HCT116 (cell line): Measurements from ENCODE around the gene DBR1. TPM values are rescaled to one million over a fixed set of nuclear protein-coding genes. Genes with fewer than 3 reads are reported as not detected.

Experiments
- ATAC-seq: fragments of 200-7000 bp; cut with Tn5 transposase; 2 replicates; pipeline ENCODE4 v1.9.1; 2020; ENCODE audit warnings: mild to moderate bottlenecking, moderate library complexity
- BruUV-seq: library from RNA; stranded (reverse); fragments of 400-500 nt; replicated peaks from 2 replicates; lab custom pipeline; 2021; lab: Mats Ljungman, UMichigan
- CTCF ChIA-PET: fragments of 300-600 bp; sonication (Branson Sonifier 250); formaldehyde crosslinking; loops from one replicate; lab custom pipeline; 2021; ENCODE audit warnings: antibody characterized with exemption; lab: Charles Lee
- POLR2A ChIA-PET: fragments of 300-600, 350-600 bp; sonication (Branson Sonifier 250); formaldehyde crosslinking; loops from one replicate; lab custom pipeline; 2021; ENCODE audit warnings: antibody characterized with exemption; lab: Charles Lee
- RAD21 ChIA-PET, 2 experiments: fragments of 300-600 bp; sonication (Branson Sonifier 250); formaldehyde crosslinking; loops; one replicate each; lab custom pipeline; 2023; ENCODE audit warnings: low total read pairs in 2 of 2; ENCODE audit not compliant: uncharacterized antibody in 2 of 2, unreplicated experiment in 2 of 2, low non-redundant PET in 1 of 2; lab: Charles Lee
- DNase-seq: peaks from one replicate; pipeline ENCODE4 v3.0.0-alpha.2; 2010; ENCODE audit warnings: low read depth, low spot score
- H2AFZ ChIP-seq: fragments of 200-600 bp; shearing (Covaris generic), sonication (generic); 2 replicates; pipeline ENCODE4 v1.6.1; 2017; ENCODE audit warnings: low read depth, mixed run types, mixed read lengths, antibody characterized with exemption, low read length; ENCODE audit not compliant: poor library complexity, severe bottlenecking
- H3K27ac ChIP-seq: 2 replicates; pipeline ENCODE4 v1.5.1; 2012; ENCODE audit warnings: low read depth, low read length
- H3K27me3 ChIP-seq: fragments of 200-600 bp; sonication (generic); 2 replicates; pipeline ENCODE4 v1.6.1; 2016; ENCODE audit warnings: mixed run types, low read length, mixed read lengths; ENCODE audit not compliant: insufficient read depth
- H3K36me3 ChIP-seq, 2 experiments: fragments of 200-500 bp in 1 of 2; fragments of 200-600 bp in 1 of 2; sonication (Bioruptor generic) in 1 of 2; sonication (generic) in 1 of 2; 2 replicates each; pipeline versions ENCODE4 v1.5.1 to v1.6.1; 2014 to 2016; ENCODE audit warnings: low read length in 2 of 2, inconsistent platforms in 1 of 2, mixed read lengths in 1 of 2, mixed run types in 1 of 2; ENCODE audit not compliant: insufficient read depth in 2 of 2, control insufficient read depth in 1 of 2
- H3K4me1 ChIP-seq, 2 experiments: fragments of 200-600 bp in 1 of 2; sonication (generic) in 1 of 2; 2 replicates each; pipeline versions ENCODE4 v1.5.1 to v1.6.1; 2012 to 2017; ENCODE audit warnings: low read length in 2 of 2, inconsistent platforms in 1 of 2, mild to moderate bottlenecking in 1 of 2, mixed read lengths in 1 of 2, mixed run types in 1 of 2, moderate library complexity in 1 of 2; ENCODE audit not compliant: insufficient read depth in 2 of 2, control insufficient read depth in 1 of 2
- H3K4me2 ChIP-seq: fragments of 200-600 bp; sonication (generic); 2 replicates; pipeline ENCODE4 v1.6.1; 2017; ENCODE audit warnings: mixed run types, low read length, mixed read lengths
- H3K4me3 ChIP-seq, 2 experiments: fragments of 200-600 bp in 1 of 2; sonication (generic) in 1 of 2; replicated peaks in 1 of 2; 2 replicates each; pipeline ENCODE4 v1.5.1; 2011 to 2016; ENCODE audit warnings: low read length in 2 of 2, control low read depth in 1 of 2, low read depth in 1 of 2, mild to moderate bottlenecking in 1 of 2, mixed read lengths in 1 of 2, mixed run types in 1 of 2
- H3K79me2 ChIP-seq: fragments of 200-600 bp; sonication (generic); 2 replicates; pipeline ENCODE4 v1.6.1; 2017; ENCODE audit warnings: mild to moderate bottlenecking, mixed run types, low read length, moderate library complexity, mixed read lengths; ENCODE audit not compliant: insufficient read depth
- H3K9ac ChIP-seq: fragments of 200-600 bp; sonication (generic); 2 replicates; pipeline ENCODE4 v1.6.1; 2016; ENCODE audit warnings: low read length, mixed read lengths
- H3K9me2 ChIP-seq: fragments of 200-600 bp; sonication (generic), shearing (Covaris generic); 2 replicates; pipeline ENCODE4 v1.6.1; 2017; ENCODE audit warnings: mixed run types, mild to moderate bottlenecking, moderate library complexity; ENCODE audit not compliant: insufficient read depth
- H3K9me3 ChIP-seq, 2 experiments: fragments of 200-500 bp in 1 of 2; fragments of 200-600 bp in 1 of 2; sonication (Bioruptor generic) in 1 of 2; sonication (generic) in 1 of 2; 2 replicates each; pipeline ENCODE4 v1.6.1; 2014 to 2017; ENCODE audit warnings: low read length in 2 of 2, mixed read lengths in 2 of 2, inconsistent platforms in 1 of 2, low read depth in 1 of 2, mild to moderate bottlenecking in 1 of 2, mixed run types in 1 of 2, moderate library complexity in 1 of 2; ENCODE audit not compliant: control insufficient read depth in 1 of 2, insufficient read depth in 1 of 2
- H4K20me1 ChIP-seq: fragments of 200-600 bp; sonication (generic), shearing (Covaris generic); 2 replicates; pipeline ENCODE4 v1.6.1; 2017; ENCODE audit warnings: mixed run types, mild to moderate bottlenecking, moderate library complexity; ENCODE audit not compliant: insufficient read depth
- EGR1 ChIP-seq: IDR thresholded peaks from 2 replicates; pipeline ENCODE4 v1.6.1; 2012; ENCODE audit warnings: low read depth
- JUND ChIP-seq: IDR thresholded peaks from 2 replicates; pipeline ENCODE4 v1.6.1; 2012
- POLR2AphosphoS5 ChIP-seq: IDR thresholded peaks from 2 replicates; pipeline ENCODE4 v1.6.1; 2011; ENCODE audit warnings: mild to moderate bottlenecking, low read depth, low read length, moderate library complexity
- SIN3A ChIP-seq: IDR thresholded peaks from 2 replicates; pipeline ENCODE4 v1.6.1; 2012; ENCODE audit warnings: low read depth
- intact Hi-C: fragments of 100-400 bp; cut with micrococcal nuclease; formaldehyde crosslinking; loops from 2 replicates; pipeline ENCODE4 v1.10.0; 2022
- total RNA-seq: library from RNA; stranded (reverse); gene quantifications from one replicate; pipeline ENCODE4 v1.2.1, GENCODE V29; 2021; ENCODE audit not compliant: unreplicated experiment
- TF ChIP-seq, protein P1 (sequence below): IDR thresholded peaks from 2 replicates; pipeline ENCODE4 v1.6.1; 2012
- TF ChIP-seq, protein P2 (sequence below): IDR thresholded peaks from 2 replicates; pipeline ENCODE4 v1.6.1; 2011; ENCODE audit warnings: mild to moderate bottlenecking, low read length, moderate library complexity; ENCODE audit not compliant: insufficient replicate concordance; ENCODE audit errors: extremely low read depth
- TF ChIP-seq, protein P3 (sequence below): IDR thresholded peaks from 2 replicates; pipeline ENCODE4 v1.6.1; 2012; ENCODE audit warnings: low read depth

Gene DBR1
- total RNA-seq, 1 experiment from 2014 or later, result 21.6 TPM

DNA sequence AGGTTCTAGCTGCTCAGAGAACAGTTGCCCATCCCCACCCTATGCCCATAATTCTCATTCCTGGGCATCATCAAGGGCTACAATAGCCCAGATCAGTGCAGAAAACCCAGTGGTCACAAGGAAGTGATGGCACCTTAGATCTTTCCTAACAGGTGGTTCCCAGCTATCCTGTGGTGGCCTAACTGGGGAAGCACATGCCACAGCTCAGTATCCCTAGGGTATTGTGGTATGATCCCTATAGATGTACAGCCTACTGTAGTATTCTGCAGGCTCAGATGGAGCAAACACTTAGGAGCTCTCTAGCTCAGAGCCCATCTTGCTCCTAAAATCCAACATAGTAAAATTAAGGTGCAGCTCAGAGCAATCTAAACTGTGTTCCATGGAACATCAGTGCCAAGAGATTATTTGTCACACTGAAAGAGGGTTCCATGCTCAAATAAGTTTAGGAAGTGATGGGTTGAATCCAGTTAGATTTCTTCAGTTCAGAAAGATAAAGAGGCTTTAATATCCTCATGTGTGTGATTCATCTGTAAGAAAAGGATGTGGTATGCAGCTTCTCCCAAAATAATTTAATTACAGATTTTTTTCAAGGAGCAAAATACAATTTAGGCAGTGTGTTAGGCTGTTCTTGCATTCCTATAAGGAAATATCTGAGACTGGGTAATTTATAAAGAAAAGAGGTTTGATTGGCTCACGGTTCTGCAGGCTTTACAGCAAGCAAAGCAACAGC lies 46.9 kb downstream of the DBR1 start:
- ATAC-seq, result no peak
- Histone ChIP-seq H3K27me3 (no peaks in the 10 kb centered on the region), H3K4me1 (peaks cover 8% of the 10 kb centered on the region in 2 experiments; a peak in 3 of 4 replicates), H3K9me2 (no peaks in the 10 kb centered on the region), H3K79me2 (no peaks in the 10 kb centered on the region), H3K4me2 (no peak overlapping the region)
- DNase-seq, result no peak
- intact Hi-C loops, result no loop called here
- TF ChIP-seq, protein P1, sequence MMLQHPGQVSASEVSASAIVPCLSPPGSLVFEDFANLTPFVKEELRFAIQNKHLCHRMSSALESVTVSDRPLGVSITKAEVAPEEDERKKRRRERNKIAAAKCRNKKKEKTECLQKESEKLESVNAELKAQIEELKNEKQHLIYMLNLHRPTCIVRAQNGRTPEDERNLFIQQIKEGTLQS, result no peak
- TF ChIP-seq POLR2AphosphoS5 (no peak), SIN3A (no peak), JUND (no peak), EGR1 (no peak)
- TF ChIP-seq, protein P2, sequence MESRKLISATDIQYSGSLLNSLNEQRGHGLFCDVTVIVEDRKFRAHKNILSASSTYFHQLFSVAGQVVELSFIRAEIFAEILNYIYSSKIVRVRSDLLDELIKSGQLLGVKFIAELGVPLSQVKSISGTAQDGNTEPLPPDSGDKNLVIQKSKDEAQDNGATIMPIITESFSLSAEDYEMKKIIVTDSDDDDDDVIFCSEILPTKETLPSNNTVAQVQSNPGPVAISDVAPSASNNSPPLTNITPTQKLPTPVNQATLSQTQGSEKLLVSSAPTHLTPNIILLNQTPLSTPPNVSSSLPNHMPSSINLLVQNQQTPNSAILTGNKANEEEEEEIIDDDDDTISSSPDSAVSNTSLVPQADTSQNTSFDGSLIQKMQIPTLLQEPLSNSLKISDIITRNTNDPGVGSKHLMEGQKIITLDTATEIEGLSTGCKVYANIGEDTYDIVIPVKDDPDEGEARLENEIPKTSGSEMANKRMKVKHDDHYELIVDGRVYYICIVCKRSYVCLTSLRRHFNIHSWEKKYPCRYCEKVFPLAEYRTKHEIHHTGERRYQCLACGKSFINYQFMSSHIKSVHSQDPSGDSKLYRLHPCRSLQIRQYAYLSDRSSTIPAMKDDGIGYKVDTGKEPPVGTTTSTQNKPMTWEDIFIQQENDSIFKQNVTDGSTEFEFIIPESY, result no peak
- TF ChIP-seq, protein P3, sequence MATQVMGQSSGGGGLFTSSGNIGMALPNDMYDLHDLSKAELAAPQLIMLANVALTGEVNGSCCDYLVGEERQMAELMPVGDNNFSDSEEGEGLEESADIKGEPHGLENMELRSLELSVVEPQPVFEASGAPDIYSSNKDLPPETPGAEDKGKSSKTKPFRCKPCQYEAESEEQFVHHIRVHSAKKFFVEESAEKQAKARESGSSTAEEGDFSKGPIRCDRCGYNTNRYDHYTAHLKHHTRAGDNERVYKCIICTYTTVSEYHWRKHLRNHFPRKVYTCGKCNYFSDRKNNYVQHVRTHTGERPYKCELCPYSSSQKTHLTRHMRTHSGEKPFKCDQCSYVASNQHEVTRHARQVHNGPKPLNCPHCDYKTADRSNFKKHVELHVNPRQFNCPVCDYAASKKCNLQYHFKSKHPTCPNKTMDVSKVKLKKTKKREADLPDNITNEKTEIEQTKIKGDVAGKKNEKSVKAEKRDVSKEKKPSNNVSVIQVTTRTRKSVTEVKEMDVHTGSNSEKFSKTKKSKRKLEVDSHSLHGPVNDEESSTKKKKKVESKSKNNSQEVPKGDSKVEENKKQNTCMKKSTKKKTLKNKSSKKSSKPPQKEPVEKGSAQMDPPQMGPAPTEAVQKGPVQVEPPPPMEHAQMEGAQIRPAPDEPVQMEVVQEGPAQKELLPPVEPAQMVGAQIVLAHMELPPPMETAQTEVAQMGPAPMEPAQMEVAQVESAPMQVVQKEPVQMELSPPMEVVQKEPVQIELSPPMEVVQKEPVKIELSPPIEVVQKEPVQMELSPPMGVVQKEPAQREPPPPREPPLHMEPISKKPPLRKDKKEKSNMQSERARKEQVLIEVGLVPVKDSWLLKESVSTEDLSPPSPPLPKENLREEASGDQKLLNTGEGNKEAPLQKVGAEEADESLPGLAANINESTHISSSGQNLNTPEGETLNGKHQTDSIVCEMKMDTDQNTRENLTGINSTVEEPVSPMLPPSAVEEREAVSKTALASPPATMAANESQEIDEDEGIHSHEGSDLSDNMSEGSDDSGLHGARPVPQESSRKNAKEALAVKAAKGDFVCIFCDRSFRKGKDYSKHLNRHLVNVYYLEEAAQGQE, result no peak
- TF ChIP-seq, all 23 proteins: peak for 0
- ChIA-PET POLR2A (interaction anchor here (0.7 kb wide), 1 partner anchor 47 kb away, joined by 3 read pairs; the partner anchor contains the start of gene DBR1), RAD21 (no interaction called here), CTCF (interaction anchor here (1.4 kb wide), 1 partner anchor 9 kb away, joined by 5 read pairs; no protein-coding TSS in a partner anchor)
- no TSS peak for BruUV-seq
- Histone ChIP-seq H3K9me3 (no peaks in the 10 kb centered on the region; a peak in 1 of 4 replicates), H2AFZ (no peak overlapping the region), H3K4me3 (no peak overlapping the region), H3K9ac (no peak overlapping the region), H3K36me3 (no peaks in the 10 kb centered on the region), H3K27ac (no peak overlapping the region), H4K20me1 (no peaks in the 10 kb centered on the region)
